K562 (cell line): Measurements from ENCODE around the gene PTPN11. TPM values are rescaled to one million over a fixed set of nuclear protein-coding genes. Genes with fewer than 3 reads are reported as not detected.
"Not testable (repeated sequence)": the region's sequence is repeated elsewhere in the genome, so short reads cannot be mapped to it uniquely, and the experiment has no call there.

ENCODE experiments used
- ATAC-seq: fragments of 200-7000 bp; cut with Tn5 transposase; 3 replicates; pipeline ENCODE4 v1.9.1; 2020; ENCODE audit warnings: moderate library complexity
- BruUV-seq: library from RNA; stranded (reverse); fragments of 400-500 nt; replicated peaks from 2 replicates; lab custom pipeline; 2021; lab: Mats Ljungman, UMichigan
- CTCF ChIA-PET: fragments of 300-600 bp; formaldehyde crosslinking; extraction: SDS; loops from one replicate; lab custom pipeline; 2021; ENCODE audit warnings: low intra/inter-chr PET ratio; lab: Yijun Ruan, JAX
- POLR2A ChIA-PET: fragments of 300-600, 350-650 bp; sonication (Branson Sonifier 250); formaldehyde crosslinking; extraction: SDS; loops from one replicate; lab custom pipeline; 2021; ENCODE audit warnings: antibody characterized with exemption, inconsistent platforms; lab: Yijun Ruan, JAX
- DNase-seq, 4 experiments: peaks; one replicate each; pipeline versions ENCODE4 v3.0.0 to v3.0.0-alpha.2; 2011 to 2018; ENCODE audit warnings: low spot score in 3 of 4, mixed read lengths in 3 of 4; ENCODE audit errors: extremely low read depth in 1 of 4
- FAIRE-seq: peaks from 2 replicates; lab custom pipeline; 2011; peaks lifted over from hg19 to GRCh38; lab: Jason Lieb, UNC
- H2AFZ ChIP-seq: 2 replicates; pipeline ENCODE4 v1.6.0; 2011; ENCODE audit warnings: low read depth, low read length, control low read depth, inconsistent platforms
- H3K27ac ChIP-seq: fragments of 200-600 bp; 3 replicates; pipeline ENCODE4 v1.8.0; 2011; ENCODE audit warnings: low read depth, mild to moderate bottlenecking, control low read depth, inconsistent platforms, low read length, moderate library complexity, mixed read lengths; ENCODE audit errors: extremely low read depth
- H3K27me3 ChIP-seq, 2 experiments: fragments of 300-600 bp in 1 of 2; 2 replicates in 1 of 2; 3 replicates in 1 of 2; pipeline versions ENCODE4 v1.6.0 to v1.8.0; 2011; ENCODE audit warnings: inconsistent platforms in 2 of 2, low read length in 2 of 2, mild to moderate bottlenecking in 1 of 2, mixed read lengths in 1 of 2, moderate library complexity in 1 of 2; ENCODE audit not compliant: control insufficient read depth in 2 of 2, insufficient read depth in 2 of 2
- H3K36me3 ChIP-seq: fragments of 300-600 bp; 3 replicates; pipeline ENCODE4 v1.8.0; 2011; ENCODE audit warnings: mild to moderate bottlenecking, low read length, inconsistent platforms; ENCODE audit not compliant: control insufficient read depth, insufficient read depth
- H3K4me1 ChIP-seq, 2 experiments: fragments of 200-600 bp in 1 of 2; replicated peaks in 1 of 2; 2 replicates in 1 of 2; 3 replicates in 1 of 2; pipeline versions ENCODE4 v1.5.1 to v1.8.0; 2011; ENCODE audit warnings: inconsistent platforms in 2 of 2, low read length in 2 of 2, mild to moderate bottlenecking in 1 of 2, mixed read lengths in 1 of 2, moderate library complexity in 1 of 2; ENCODE audit not compliant: control insufficient read depth in 2 of 2, insufficient read depth in 2 of 2
- H3K4me2 ChIP-seq: 2 replicates; pipeline ENCODE4 v1.6.1; 2011; ENCODE audit warnings: low read length, control low read depth, inconsistent platforms, mixed read lengths; ENCODE audit not compliant: insufficient read depth
- H3K4me3 ChIP-seq: fragments of 200-600 bp; sonication (generic), shearing (Covaris generic); 2 replicates; pipeline ENCODE4 v1.5.1; 2016; ENCODE audit warnings: control low read depth, inconsistent platforms
- H3K79me2 ChIP-seq: fragments of 200-600 bp; 3 replicates; pipeline ENCODE4 v1.8.0; 2011; ENCODE audit warnings: low read length, inconsistent platforms; ENCODE audit not compliant: control insufficient read depth, insufficient read depth
- H3K9ac ChIP-seq, 2 experiments: 2 replicates each; pipeline versions ENCODE4 v1.6.0 to v1.6.1; 2011; ENCODE audit warnings: low read depth in 2 of 2, low read length in 2 of 2, control low read depth in 1 of 2, inconsistent platforms in 1 of 2, mild to moderate bottlenecking in 1 of 2, mixed read lengths in 1 of 2; ENCODE audit not compliant: insufficient read depth in 1 of 2
- H3K9me1 ChIP-seq: one replicate; pipeline ENCODE4 v1.6.0; 2011; ENCODE audit warnings: inconsistent platforms, mild to moderate bottlenecking, low read length, moderate library complexity; ENCODE audit not compliant: control insufficient read depth, insufficient read depth
- H3K9me3 ChIP-seq: replicated peaks from 2 replicates; pipeline ENCODE4 v1.5.1; 2011; ENCODE audit warnings: low read depth, low read length, inconsistent platforms; ENCODE audit not compliant: control insufficient read depth, insufficient read depth
- H4K20me1 ChIP-seq: replicated peaks from 2 replicates; pipeline ENCODE4 v1.6.1; 2011; ENCODE audit warnings: low read length, inconsistent platforms, mixed read lengths; ENCODE audit not compliant: control insufficient read depth, insufficient read depth
- GTF2A2 ChIP-seq: IDR thresholded peaks from 2 replicates; pipeline ENCODE4 v1.6.1; 2016; ENCODE audit warnings: mild to moderate bottlenecking, missing genetic modification characterization, missing compliant biosample characterization
- WGBS: fragments of 100-300 bp; shearing (Covaris generic); methylation state at CpG from one replicate; pipeline ENCODE4 v1.1.6; 2016; ENCODE audit warnings: low coverage, mixed read lengths; ENCODE audit not compliant: insufficient coverage; ENCODE audit errors: missing lambda C conversion rate; 5-methylcytosine and 5-hydroxymethylcytosine counted together
- in situ Hi-C: fragments of 300-500 bp; cut with MboI; formaldehyde crosslinking; loops from 4 replicates; pipeline ENCODE4 v1.15.0; 2018; ENCODE audit warnings: inconsistent platforms, mixed read lengths
- intact Hi-C: fragments of 100-400 bp; cut with micrococcal nuclease; formaldehyde crosslinking; loops from 2 replicates; pipeline ENCODE4 v1.14.2; 2022
- polyA plus RNA-seq, 8 experiments: library from polyadenylated mRNA; depleted of rRNA in 4 of 8; stranded (reverse) in 5 of 8; unstranded in 3 of 8; fragments of >200 nt; fragmentation: Nextera tagmentation in 2 of 8; fragmentation: Illumina TruSeq in 1 of 8; extraction: Ambion mirVana in 2 of 8; extraction: Trizol in 1 of 8; gene quantifications; 2 replicates each; pipeline versions ENCODE4 v1.2.1 to v1.2.3, GENCODE V29; 2011 to 2014; ENCODE audit warnings: inconsistent platforms in 1 of 8, missing spikeins in 1 of 8
- total RNA-seq, 7 experiments: library from RNA; depleted of rRNA in 6 of 7; stranded (reverse); fragments of >200 nt in 6 of 7; fragmentation: Illumina TruSeq in 2 of 7; extraction: Trizol in 2 of 7; gene quantifications; 2 replicates each; pipeline versions ENCODE4 v1.2.1 to v1.2.3, GENCODE V29; 2011 to 2021; ENCODE audit warnings: low replicate concordance in 1 of 7
- TF ChIP-seq, protein P1 (sequence below), 2 experiments: fragments of 450-650 bp; IDR thresholded peaks; 2 replicates each; pipeline ENCODE4 v1.6.1; 2016; ENCODE audit warnings: mild to moderate bottlenecking in 2 of 2, borderline replicate concordance in 1 of 2, low read depth in 1 of 2, moderate library complexity in 1 of 2

PTPN11 gene
- total and polyA plus RNA-seq, 9 of the 15 experiments (the other 6 are each of a cell fraction or from before 2014, with no cell fraction given), result 22.5 to 126 (median 79.7) TPM

GRCh38 chr12:112447106-112447505 is 28.4 kb downstream of the PTPN11 start (continued):
- TF ChIP-seq, protein P1, sequence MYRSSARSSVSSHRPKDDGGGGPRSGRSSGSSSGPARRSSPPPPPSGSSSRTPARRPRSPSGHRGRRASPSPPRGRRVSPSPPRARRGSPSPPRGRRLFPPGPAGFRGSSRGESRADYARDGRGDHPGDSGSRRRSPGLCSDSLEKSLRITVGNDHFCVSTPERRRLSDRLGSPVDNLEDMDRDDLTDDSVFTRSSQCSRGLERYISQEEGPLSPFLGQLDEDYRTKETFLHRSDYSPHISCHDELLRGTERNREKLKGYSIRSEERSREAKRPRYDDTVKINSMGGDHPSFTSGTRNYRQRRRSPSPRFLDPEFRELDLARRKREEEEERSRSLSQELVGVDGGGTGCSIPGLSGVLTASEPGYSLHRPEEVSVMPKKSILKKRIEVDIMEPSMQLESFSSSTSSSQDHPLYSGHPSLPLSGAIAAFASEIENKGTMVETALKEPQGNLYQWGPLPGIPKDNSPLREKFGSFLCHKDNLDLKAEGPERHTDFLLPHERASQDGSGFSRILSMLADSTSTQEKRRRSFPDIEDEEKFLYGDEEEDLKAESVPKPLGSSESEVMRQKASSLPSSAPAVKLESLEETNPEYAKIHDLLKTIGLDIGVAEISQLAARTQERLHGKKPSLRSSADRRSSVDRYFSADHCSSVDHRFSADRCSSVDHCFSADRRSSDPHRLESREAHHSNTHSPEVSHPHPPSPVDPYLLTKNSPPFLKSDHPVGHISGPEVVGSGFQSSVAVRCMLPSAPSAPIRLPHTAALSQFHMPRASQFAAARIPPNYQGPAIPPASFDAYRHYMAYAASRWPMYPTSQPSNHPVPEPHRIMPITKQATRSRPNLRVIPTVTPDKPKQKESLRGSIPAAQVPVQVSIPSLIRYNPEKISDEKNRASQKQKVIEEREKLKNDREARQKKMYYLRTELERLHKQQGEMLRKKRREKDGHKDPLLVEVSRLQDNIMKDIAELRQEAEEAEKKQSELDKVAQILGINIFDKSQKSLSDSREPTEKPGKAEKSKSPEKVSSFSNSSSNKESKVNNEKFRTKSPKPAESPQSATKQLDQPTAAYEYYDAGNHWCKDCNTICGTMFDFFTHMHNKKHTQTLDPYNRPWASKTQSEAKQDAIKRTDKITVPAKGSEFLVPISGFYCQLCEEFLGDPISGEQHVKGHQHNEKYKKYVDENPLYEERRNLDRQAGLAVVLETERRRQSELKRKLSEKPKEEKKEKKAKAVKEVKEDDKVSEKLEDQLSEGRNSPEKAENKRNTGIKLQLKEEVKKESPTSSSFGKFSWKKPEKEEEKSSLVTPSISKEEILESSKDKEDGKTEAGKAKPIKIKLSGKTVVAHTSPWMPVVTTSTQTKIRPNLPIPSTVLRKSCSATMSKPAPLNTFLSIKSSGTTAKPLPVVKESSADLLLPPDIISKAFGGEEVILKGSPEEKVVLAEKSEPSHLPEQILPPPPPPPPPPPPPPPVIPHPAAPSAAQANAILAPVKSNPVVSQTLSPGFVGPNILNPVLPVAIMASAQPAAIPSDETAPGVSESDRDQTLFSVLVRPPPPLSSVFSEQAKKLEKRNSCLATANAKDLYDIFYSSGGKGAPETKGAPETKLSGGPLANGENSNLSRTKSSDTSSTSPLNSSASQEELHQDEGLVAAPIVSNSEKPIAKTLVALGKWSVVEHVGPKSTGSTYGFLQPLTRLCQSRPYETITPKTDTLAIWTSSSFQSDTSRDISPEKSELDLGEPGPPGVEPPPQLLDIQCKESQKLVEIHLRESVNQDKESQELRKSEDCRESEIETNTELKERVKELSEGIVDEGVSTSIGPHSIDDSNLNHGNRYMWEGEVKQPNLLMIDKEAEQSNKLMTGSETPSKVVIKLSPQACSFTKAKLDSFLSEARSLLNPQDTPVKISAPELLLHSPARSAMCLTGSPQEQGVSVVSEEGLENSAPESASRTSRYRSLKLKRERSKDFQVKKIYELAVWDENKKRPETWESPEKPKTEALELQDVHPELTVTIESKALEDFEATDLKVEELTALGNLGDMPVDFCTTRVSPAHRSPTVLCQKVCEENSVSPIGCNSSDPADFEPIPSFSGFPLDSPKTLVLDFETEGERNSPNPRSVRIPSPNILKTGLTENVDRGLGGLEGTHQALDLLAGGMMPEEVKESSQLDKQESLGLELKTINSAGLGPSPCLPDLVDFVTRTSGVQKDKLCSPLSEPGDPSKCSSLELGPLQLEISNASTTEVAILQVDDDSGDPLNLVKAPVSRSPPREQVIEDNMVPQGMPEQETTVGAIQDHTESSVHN (IDR thresholded peaks at IDR 0.05; ENCODE audit: borderline replicate concordance in 1 of 2, low read depth in 1 of 2), result no peak
- no peak for TF ChIP-seq GTF2A2 (tag)
- TF ChIP-seq, all 486 proteins: peak for 0

DNA sequence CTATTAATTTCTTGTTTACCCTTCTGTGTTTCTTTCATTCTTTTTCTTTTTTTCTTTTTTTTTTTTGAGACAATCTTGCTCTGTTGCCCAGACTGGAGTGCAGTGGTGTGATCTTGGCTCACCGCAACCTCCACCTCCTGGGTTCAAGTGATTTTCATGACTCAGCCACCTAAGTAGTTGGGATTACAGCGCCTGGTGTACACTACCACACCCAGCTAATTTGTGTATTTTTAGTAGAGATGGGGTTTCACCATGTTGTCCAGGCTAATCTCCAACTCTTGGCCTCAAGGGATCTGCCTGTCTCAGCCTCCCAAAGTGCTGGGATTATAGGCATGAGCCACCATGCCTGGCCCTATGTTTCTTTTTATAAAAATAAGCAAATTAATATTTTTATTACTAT is 29.4 kb downstream of the PTPN11 start:
- H3K4me3 ChIP-seq, DNase-seq, H3K9me1 ChIP-seq, BruUV-seq, in situ Hi-C loops, H3K4me2 ChIP-seq, FAIRE-seq, ATAC-seq, intact Hi-C loops, H2AFZ ChIP-seq, H4K20me1 ChIP-seq, H3K9ac ChIP-seq, H3K4me1 ChIP-seq, H3K9me3 ChIP-seq, H3K27me3 ChIP-seq, CTCF ChIA-PET, H3K27ac ChIP-seq: not testable (repeated sequence)
- POLR2A ChIA-PET, result interaction anchor here (1.2 kb wide), 1 partner anchor 10 kb away, joined by 4 read pairs; no protein-coding TSS in a partner anchor
- Histone ChIP-seq H3K36me3 (peaks cover 53% of the 10 kb centered on the region), H3K79me2 (peaks cover 11% of the 10 kb centered on the region; the same call in 1 of the 3 replicates)
- WGBS, result 82% methylated on average over 2 of the region's 2 CpGs
